GM23248 (cell line): ENCODE data around the gene CCDC146. TPM values are rescaled to one million over a fixed set of nuclear protein-coding genes. Genes with fewer than 3 reads are reported as not detected.
A peak's percentile ranks its signal among the peaks of the same experiment; 100 is the strongest.

Experiments
- DNase-seq: peaks from one replicate; pipeline ENCODE4 v3.0.0-alpha.2; 2015
- H2AFZ ChIP-seq: fragments of 200-600 bp; sonication (generic); 2 replicates; pipeline ENCODE4 v1.6.1; 2016; ENCODE audit warnings: antibody characterized with exemption
- H3F3A ChIP-seq: fragments of 200-600 bp; sonication (generic); 2 replicates; pipeline ENCODE4 v1.6.1; 2016; ENCODE audit warnings: mild to moderate bottlenecking, antibody characterized with exemption, mixed run types; ENCODE audit not compliant: insufficient read depth
- H3K27ac ChIP-seq: fragments of 200-600 bp; sonication (generic); 2 replicates; pipeline ENCODE4 v1.5.1; 2016; ENCODE audit warnings: mild to moderate bottlenecking
- H3K27me3 ChIP-seq: fragments of 200-600 bp; sonication (generic); replicated peaks from 2 replicates; pipeline ENCODE4 v1.6.1; 2016; ENCODE audit warnings: mild to moderate bottlenecking; ENCODE audit not compliant: insufficient read depth
- H3K36me3 ChIP-seq: fragments of 200-600 bp; sonication (generic); 2 replicates; pipeline ENCODE4 v1.6.1; 2016; ENCODE audit warnings: low read depth, mild to moderate bottlenecking
- H3K4me1 ChIP-seq: fragments of 200-600 bp; sonication (generic); 2 replicates; pipeline ENCODE4 v1.6.1; 2016; ENCODE audit warnings: mild to moderate bottlenecking; ENCODE audit not compliant: insufficient read depth
- H3K4me2 ChIP-seq: fragments of 200-600 bp; sonication (generic); one replicate; pipeline ENCODE4 v1.6.1; 2016; ENCODE audit warnings: mild to moderate bottlenecking; ENCODE audit not compliant: unreplicated experiment
- H3K4me3 ChIP-seq: fragments of 200-600 bp; sonication (generic); 2 replicates; pipeline ENCODE4 v1.5.1; 2016; ENCODE audit warnings: mild to moderate bottlenecking
- H3K79me2 ChIP-seq: fragments of 200-600 bp; sonication (generic); 2 replicates; pipeline ENCODE4 v1.6.1; 2016; ENCODE audit warnings: mild to moderate bottlenecking; ENCODE audit not compliant: insufficient read depth
- H3K9ac ChIP-seq: fragments of 200-600 bp; sonication (generic); 2 replicates; pipeline ENCODE4 v1.6.1; 2016; ENCODE audit warnings: mild to moderate bottlenecking
- H3K9me2 ChIP-seq: fragments of 200-600 bp; sonication (generic); 2 replicates; pipeline ENCODE4 v1.6.1; 2016; ENCODE audit warnings: mixed run types, mild to moderate bottlenecking, moderate library complexity; ENCODE audit not compliant: insufficient read depth
- H3K9me3 ChIP-seq: fragments of 200-600 bp; sonication (generic); one replicate; pipeline ENCODE4 v1.6.1; 2017; ENCODE audit warnings: low read depth
- H4K20me1 ChIP-seq: fragments of 200-600 bp; sonication (generic); 2 replicates; pipeline ENCODE4 v1.6.0; 2016; ENCODE audit not compliant: insufficient read depth
- EZH2 ChIP-seq: fragments of 200-600 bp; sonication (generic); IDR thresholded peaks from 2 replicates; pipeline ENCODE4 v1.6.1; 2018; ENCODE audit warnings: antibody characterized with exemption, mild to moderate bottlenecking; ENCODE audit not compliant: insufficient read depth, poor library complexity, severe bottlenecking
- EZH2phosphoT487 ChIP-seq: fragments of 200-600 bp; sonication (generic); IDR thresholded peaks from 2 replicates; pipeline ENCODE4 v1.6.1; 2018; ENCODE audit warnings: antibody characterized with exemption, moderate library complexity, mild to moderate bottlenecking, low read depth; ENCODE audit not compliant: insufficient read depth
- WGBS, 2 experiments: methylation state at CpG; one replicate each; pipeline ENCODE4 v1.1.6; 2015 to 2017; ENCODE audit warnings: low lambda C conversion rate in 2 of 2, low coverage in 1 of 2; ENCODE audit errors: missing lambda C conversion rate in 2 of 2; 5-methylcytosine and 5-hydroxymethylcytosine counted together
- in situ Hi-C: fragments of 300-500 bp; cut with MboI; formaldehyde crosslinking; loops from 2 replicates; pipeline ENCODE4 v1.15.0; 2020
- polyA plus RNA-seq: library from polyadenylated mRNA; unstranded; fragments of >200 nt; fragmentation: Nextera tagmentation; extraction: Ambion mirVana; gene quantifications from 2 replicates; pipeline ENCODE4 v1.2.1, GENCODE V29; 2016
- total RNA-seq: library from RNA; depleted of rRNA; stranded (reverse); fragments of >200 nt; shearing (Covaris generic); gene quantifications from 2 replicates; pipeline ENCODE4 v1.2.3, GENCODE V29; 2014

The CCDC146 gene
- total and polyA plus RNA-seq, 2 experiments from 2014 or later = 0.32 to 0.78 TPM

- H3K9me3 ChIP-seq = no peaks in the 10 kb centered on the region
- 37 to 43% methylated on average over 5 of the region's 5 CpGs for WGBS, 2 experiments
- H3K27ac ChIP-seq = no peak overlapping the region
- H2AFZ ChIP-seq = no peak overlapping the region
- H3K4me1 ChIP-seq = peaks cover 11% of the 10 kb centered on the region; the same call in 1 of the 2 replicates
- no peaks in the 10 kb centered on the region for H3K27me3 ChIP-seq
- no peaks in the 10 kb centered on the region for H3K9me2 ChIP-seq
- no peaks in the 10 kb centered on the region for H3K79me2 ChIP-seq
- peaks cover 4% of the 10 kb centered on the region; the same call in 1 of the 2 replicates for H3F3A ChIP-seq
- H3K4me2 ChIP-seq = no peak overlapping the region
- no peak overlapping the region for H3K4me3 ChIP-seq
- in situ Hi-C loops = no loop called here
- H4K20me1 ChIP-seq = no peaks in the 10 kb centered on the region
- no peaks in the 10 kb centered on the region for H3K36me3 ChIP-seq
- H3K9ac ChIP-seq = no peak overlapping the region
- TF ChIP-seq EZH2phosphoT487 (no peak), EZH2 (no peak)
- no peak for DNase-seq
Observed at GRCh38 chr7:77313876-77314480, 191.6 kb downstream of the CCDC146 start.

GRCh38 chr7:77315182-77315591 lies 192.8 kb downstream of the CCDC146 start:
- peaks cover 11% of the 10 kb centered on the region; the same call in 1 of the 2 replicates for H3K4me1 ChIP-seq
- no peaks in the 10 kb centered on the region for H3K9me2 ChIP-seq
- H3K4me2 ChIP-seq = no peak overlapping the region
- H3K79me2 ChIP-seq = no peaks in the 10 kb centered on the region
- no peak for TF ChIP-seq EZH2phosphoT487
- no peak for TF ChIP-seq EZH2
- peak; percentile 71 for DNase-seq
- H2AFZ ChIP-seq = no peak overlapping the region
- no peaks in the 10 kb centered on the region for H4K20me1 ChIP-seq
- no peak overlapping the region for H3K27ac ChIP-seq
- in situ Hi-C loops = no loop called here
- 6 to 20% methylated on average over 3 of the region's 3 CpGs for WGBS, 2 experiments
- H3F3A ChIP-seq = peaks cover 4% of the 10 kb centered on the region; the same call in 1 of the 2 replicates
- no peaks in the 10 kb centered on the region for H3K9me3 ChIP-seq
- no peaks in the 10 kb centered on the region for H3K36me3 ChIP-seq
- H3K27me3 ChIP-seq = no peaks in the 10 kb centered on the region
- no peak overlapping the region for H3K4me3 ChIP-seq
- H3K9ac ChIP-seq = no peak overlapping the region

- 1 to 3% methylated on average over 2 of the region's 2 CpGs for WGBS, 2 experiments
- no peaks in the 10 kb centered on the region for H4K20me1 ChIP-seq
- peaks cover 4% of the 10 kb centered on the region; the same call in 1 of the 2 replicates for H3F3A ChIP-seq
- peaks cover 11% of the 10 kb centered on the region; the same call in 1 of the 2 replicates for H3K4me1 ChIP-seq
- no peak overlapping the region for H2AFZ ChIP-seq
- H3K36me3 ChIP-seq = no peaks in the 10 kb centered on the region
- no peak overlapping the region for H3K9ac ChIP-seq
- DNase-seq = peak; percentile 29
- H3K9me3 ChIP-seq = no peaks in the 10 kb centered on the region
- no peaks in the 10 kb centered on the region for H3K9me2 ChIP-seq
- H3K4me2 ChIP-seq = no peak overlapping the region
- no peak overlapping the region for H3K4me3 ChIP-seq
- TF ChIP-seq EZH2phosphoT487 (no peak), EZH2 (no peak)
- H3K27me3 ChIP-seq = no peaks in the 10 kb centered on the region
- no peaks in the 10 kb centered on the region for H3K79me2 ChIP-seq
- no peak overlapping the region for H3K27ac ChIP-seq
- in situ Hi-C loops = no loop called here
Observed at GRCh38 chr7:77316219-77316978, 194.0 kb downstream of the CCDC146 start.

GRCh38 chr7:77318019-77318418 lies 195.6 kb downstream of the CCDC146 start:
- Histone ChIP-seq H4K20me1 (no peaks in the 10 kb centered on the region), H3F3A (peaks cover 4% of the 10 kb centered on the region; the same call in 1 of the 2 replicates), H3K9me2 (no peaks in the 10 kb centered on the region), H3K4me3 (no peak overlapping the region), H3K27ac (no peak overlapping the region), H3K9ac (no peak overlapping the region), H3K79me2 (no peaks in the 10 kb centered on the region), H3K9me3 (no peaks in the 10 kb centered on the region), H3K27me3 (no peaks in the 10 kb centered on the region), H3K4me2 (no peak overlapping the region), H3K36me3 (no peaks in the 10 kb centered on the region), H3K4me1 (peaks cover 11% of the 10 kb centered on the region; the same call in 1 of the 2 replicates), H2AFZ (no peak overlapping the region)
- no peak for DNase-seq
- in situ Hi-C loops = no loop called here
- 94 to 97% methylated on average over 1 of the region's 1 CpG for WGBS, 2 experiments
- TF ChIP-seq EZH2 = no peak
- no peak for TF ChIP-seq EZH2phosphoT487
